IgD-negative memory B cell (primary cell): Measurements from ENCODE around the gene SLC45A2. TPM values are rescaled to one million over a fixed set of nuclear protein-coding genes. Genes with fewer than 3 reads are reported as not detected.
"Not testable (repeated sequence)": the region's sequence is repeated elsewhere in the genome, so short reads cannot be mapped to it uniquely, and the experiment has no call there.

Experiments
- H3K27ac Mint-ChIP-seq, 3 donors: one replicate each; pipeline ENCODE4 v1.8.0; 2020 to 2022; ENCODE audit warnings: mild to moderate bottlenecking in 3 of 3, mixed read lengths in 3 of 3, moderate library complexity in 1 of 3
- H3K27me3 Mint-ChIP-seq: one replicate; pipeline ENCODE4 v1.8.0; 2021; ENCODE audit warnings: mixed read lengths
- H3K36me3 Mint-ChIP-seq: one replicate; pipeline ENCODE4 v1.8.0; 2020; ENCODE audit warnings: mild to moderate bottlenecking, mixed read lengths
- H3K4me1 Mint-ChIP-seq, 3 donors: one replicate each; pipeline ENCODE4 v1.8.0; 2020 to 2022; ENCODE audit warnings: mixed read lengths in 3 of 3, mild to moderate bottlenecking in 1 of 3
- H3K4me3 Mint-ChIP-seq, 4 donors: one replicate each; pipeline ENCODE4 v1.8.0; 2020 to 2022; ENCODE audit warnings: mild to moderate bottlenecking in 4 of 4, mixed read lengths in 4 of 4, moderate library complexity in 3 of 4
- H3K9me3 Mint-ChIP-seq, 3 donors: one replicate each; pipeline ENCODE4 v1.8.0; 2020 to 2021; ENCODE audit warnings: mixed read lengths in 3 of 3, mild to moderate bottlenecking in 1 of 3
- polyA plus RNA-seq: library from polyadenylated mRNA; unstranded; fragments of 300-500 nt; fragmentation: Illumina TruSeq; gene quantifications from one replicate; pipeline ENCODE4 v1.2.3, GENCODE V29; 2021

The SLC45A2 gene
- polyA plus RNA-seq, 1 donor from 2014 or later, result not detected

- H3K36me3 Mint-ChIP-seq, result no peaks in the 10 kb centered on the region
- no peak overlapping the region for H3K4me3 Mint-ChIP-seq
Observed at GRCh38 chr5:33934176-33934575, 50.3 kb downstream of the SLC45A2 start.

DNA sequence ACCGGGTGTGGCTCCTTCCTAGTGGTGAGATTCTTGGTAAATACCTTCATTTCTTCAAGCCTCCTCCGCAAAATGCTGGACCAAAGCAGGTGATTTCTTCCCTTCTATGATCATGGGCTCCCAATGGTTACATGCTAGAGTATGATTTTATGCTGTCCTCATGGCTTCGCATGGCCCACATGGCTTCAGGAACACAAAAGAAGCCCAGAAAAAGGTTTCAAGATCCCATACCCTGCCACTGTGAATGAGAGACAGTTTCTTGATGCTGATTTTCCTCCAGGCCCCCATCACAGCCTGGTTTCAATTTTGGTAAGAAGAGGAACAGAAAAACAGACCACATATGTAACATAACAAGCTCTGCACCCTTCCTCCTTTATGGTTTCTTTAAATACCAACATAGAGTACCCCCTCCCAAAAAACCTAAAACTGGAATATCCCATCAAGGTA lies 50.7 kb downstream of the SLC45A2 start:
- H3K4me1 Mint-ChIP-seq, result peaks cover 5 to 21% (median 14%) of the 10 kb centered on the region in 3 donors
- no peaks in the 10 kb centered on the region for H3K9me3 Mint-ChIP-seq
- no peak overlapping the region for H3K4me3 Mint-ChIP-seq
- H3K27ac Mint-ChIP-seq, result peak overlapping the region in 1 of 3 donors; percentile 67
- H3K27me3 Mint-ChIP-seq, result peaks cover 20% of the 10 kb centered on the region
- no peaks in the 10 kb centered on the region for H3K36me3 Mint-ChIP-seq

More at GRCh38 chr5:33934176-33934575, 50.3 kb downstream of the SLC45A2 start:
- H3K27ac Mint-ChIP-seq, result no peak overlapping the region
- peaks cover 5 to 21% (median 14%) of the 10 kb centered on the region in 3 donors for H3K4me1 Mint-ChIP-seq
- no peaks in the 10 kb centered on the region for H3K9me3 Mint-ChIP-seq
- peaks cover 22% of the 10 kb centered on the region for H3K27me3 Mint-ChIP-seq

- Mint-ChIP-seq H3K9me3 (no peaks in the 10 kb centered on the region), H3K4me3 (no peak overlapping the region), H3K27ac (peak overlapping the region in 1 of 3 donors; percentile 25), H3K36me3 (no peaks in the 10 kb centered on the region), H3K27me3 (peaks cover 5% of the 10 kb centered on the region), H3K4me1 (peaks cover 8 to 29% (median 14%) of the 10 kb centered on the region in 3 donors)
Observed at GRCh38 chr5:33931136-33931535, 53.4 kb downstream of the SLC45A2 start.

DNA sequence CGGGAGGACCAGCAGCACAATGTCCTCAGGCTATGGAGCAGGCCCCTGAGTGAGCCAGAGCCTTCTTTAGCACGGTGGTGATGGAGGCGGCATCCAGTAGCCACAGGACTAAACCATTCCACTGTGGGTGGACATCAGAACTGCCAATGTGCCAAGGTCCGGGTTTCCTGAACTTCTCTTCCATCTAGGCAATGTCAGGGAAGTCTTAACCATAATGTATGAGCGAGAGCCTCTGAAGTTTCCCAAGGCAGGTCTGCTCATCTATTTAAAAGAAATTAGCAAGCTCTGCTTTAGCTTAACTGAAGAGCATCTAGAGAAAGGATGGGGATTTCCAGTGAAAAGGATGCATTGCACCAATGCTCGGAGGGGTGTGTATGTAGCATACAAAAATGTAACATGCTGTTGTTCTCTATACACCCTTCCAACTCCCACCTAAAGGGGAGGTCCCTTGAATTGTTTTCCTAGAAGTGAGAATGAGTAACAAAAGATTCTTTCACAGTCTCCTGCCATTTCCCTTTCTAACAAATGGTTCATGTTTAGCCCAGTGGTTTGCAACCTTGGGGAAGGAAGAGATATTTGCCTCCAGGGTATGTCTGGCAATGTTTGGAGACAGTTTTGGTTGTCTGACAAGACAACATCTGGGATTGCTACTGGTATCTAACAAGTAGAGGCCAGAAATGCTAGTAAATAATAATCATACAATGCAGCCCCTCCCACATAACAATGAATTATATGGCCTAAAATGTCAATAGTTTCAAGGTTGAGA lies 54.4 kb downstream of the SLC45A2 start:
- H3K9me3 Mint-ChIP-seq, result no peaks in the 10 kb centered on the region
- peaks cover 2% of the 10 kb centered on the region for H3K27me3 Mint-ChIP-seq
- no peak overlapping the region for H3K4me3 Mint-ChIP-seq
- peaks cover 8 to 28% (median 14%) of the 10 kb centered on the region in 3 donors for H3K4me1 Mint-ChIP-seq
- no peaks in the 10 kb centered on the region for H3K36me3 Mint-ChIP-seq
- H3K27ac Mint-ChIP-seq, result no peak overlapping the region

- Mint-ChIP-seq H3K27ac (no peak overlapping the region), H3K27me3 (peaks cover 2% of the 10 kb centered on the region), H3K36me3 (no peaks in the 10 kb centered on the region), H3K4me1 (peaks cover 0 to 13% (median 3%) of the 10 kb centered on the region in 3 donors), H3K4me3 (no peak overlapping the region), H3K9me3 (no peaks in the 10 kb centered on the region)
Observed at GRCh38 chr5:33928283-33928682, 56.2 kb downstream of the SLC45A2 start.

DNA sequence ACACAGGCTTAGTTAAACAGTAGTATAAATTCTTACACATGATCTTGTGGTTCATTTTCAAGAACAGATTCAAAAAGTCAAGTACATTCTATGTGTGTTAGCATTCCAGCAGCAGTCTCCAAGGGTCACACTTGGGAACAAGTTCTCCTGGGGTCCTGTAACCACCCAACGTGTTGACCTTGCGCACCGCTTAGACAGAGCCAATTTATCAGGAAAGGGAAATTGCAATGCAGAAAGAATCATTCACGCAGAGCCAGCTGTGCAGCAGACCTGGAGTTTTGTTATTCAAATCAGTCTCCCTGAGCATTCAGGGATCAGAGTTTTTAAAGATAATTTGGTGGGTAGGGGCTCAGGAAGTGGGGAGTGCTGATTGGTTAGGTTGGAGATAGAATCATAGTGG lies 56.8 kb downstream of the SLC45A2 start:
- H3K27ac Mint-ChIP-seq, result peak overlapping the region in 1 of 3 donors; percentile 85
- H3K4me1 Mint-ChIP-seq, result peaks cover 0 to 10% (median 3%) of the 10 kb centered on the region in 3 donors
- no peaks in the 10 kb centered on the region for H3K9me3 Mint-ChIP-seq
- peaks cover 2% of the 10 kb centered on the region for H3K27me3 Mint-ChIP-seq
- H3K36me3 Mint-ChIP-seq, result no peaks in the 10 kb centered on the region
- no peak overlapping the region for H3K4me3 Mint-ChIP-seq

DNA sequence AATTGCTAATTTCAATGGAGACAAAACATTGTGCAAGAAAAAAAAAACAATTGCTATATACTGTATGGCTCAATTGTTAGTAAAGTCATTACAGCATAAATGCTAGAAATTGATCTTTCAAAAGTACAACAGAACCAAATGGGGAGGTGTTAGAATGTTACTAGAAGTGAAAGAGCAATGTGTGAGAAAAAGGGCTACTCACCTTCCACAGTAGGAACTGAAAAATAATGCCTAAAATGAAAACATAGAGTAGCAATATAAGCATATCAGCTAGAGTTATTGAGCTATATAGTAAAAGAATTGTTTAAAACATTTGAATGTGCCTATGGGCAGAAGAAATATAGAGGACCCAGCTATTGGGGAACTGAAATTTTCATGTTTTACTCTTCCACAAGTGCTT lies 59.2 kb downstream of the SLC45A2 start:
- no peak overlapping the region for H3K4me3 Mint-ChIP-seq
- H3K9me3 Mint-ChIP-seq, result peaks cover 0 to 6% (median 0%) of the 10 kb centered on the region in 3 donors
- peaks cover 0 to 10% (median 3%) of the 10 kb centered on the region in 3 donors for H3K4me1 Mint-ChIP-seq
- H3K27ac Mint-ChIP-seq, result no peak overlapping the region
- H3K27me3 Mint-ChIP-seq, result peaks cover 9% of the 10 kb centered on the region
- H3K36me3 Mint-ChIP-seq, result no peaks in the 10 kb centered on the region

- peaks cover 10 to 32% (median 12%) of the 10 kb centered on the region in 3 donors for H3K9me3 Mint-ChIP-seq
- no peak overlapping the region for H3K4me3 Mint-ChIP-seq
- H3K27me3 Mint-ChIP-seq, result peaks cover 11% of the 10 kb centered on the region
- H3K4me1 Mint-ChIP-seq, result no peaks in the 10 kb centered on the region
- H3K36me3 Mint-ChIP-seq, result no peaks in the 10 kb centered on the region
- no peak overlapping the region for H3K27ac Mint-ChIP-seq
Observed at GRCh38 chr5:33921002-33921401, 63.5 kb downstream of the SLC45A2 start.

GRCh38 chr5:33914844-33915243 lies 69.6 kb downstream of the SLC45A2 start:
- not testable (repeated sequence) for H3K4me1 Mint-ChIP-seq, H3K27ac Mint-ChIP-seq, H3K4me3 Mint-ChIP-seq, H3K36me3 Mint-ChIP-seq, H3K27me3 Mint-ChIP-seq
- peaks cover 12 to 29% (median 17%) of the 10 kb centered on the region in 3 donors for H3K9me3 Mint-ChIP-seq

GRCh38 chr5:33906248-33906647 lies 78.2 kb downstream of the SLC45A2 start:
- H3K36me3 Mint-ChIP-seq, H3K4me1 Mint-ChIP-seq, H3K27ac Mint-ChIP-seq, H3K4me3 Mint-ChIP-seq: not testable (repeated sequence)
- peaks cover 2 to 33% (median 31%) of the 10 kb centered on the region in 3 donors for H3K9me3 Mint-ChIP-seq
- H3K27me3 Mint-ChIP-seq, result peaks cover 15% of the 10 kb centered on the region

DNA sequence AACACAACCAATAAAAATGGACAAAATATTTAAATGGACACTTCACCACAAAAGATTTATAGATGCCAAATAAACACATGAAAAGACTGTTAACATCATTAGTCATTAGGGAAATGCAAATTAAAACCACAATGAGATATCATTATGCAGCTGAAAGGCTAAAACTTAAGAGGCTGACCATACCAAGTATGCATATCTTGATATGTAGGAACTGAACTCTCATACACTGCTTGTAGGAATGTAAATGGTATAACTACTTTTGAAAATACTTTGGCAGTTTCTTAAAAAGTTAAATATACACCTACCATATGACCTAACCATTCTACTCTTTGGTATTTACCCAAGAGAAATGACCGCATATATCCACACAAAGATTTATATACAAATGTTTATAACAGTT lies 79.1 kb downstream of the SLC45A2 start:
- Mint-ChIP-seq H3K27ac (no peak overlapping the region), H3K4me3 (no peak overlapping the region), H3K4me1 (no peaks in the 10 kb centered on the region), H3K9me3 (peaks cover 2 to 34% (median 32%) of the 10 kb centered on the region in 3 donors), H3K27me3 (peaks cover 15% of the 10 kb centered on the region), H3K36me3 (peaks cover 2% of the 10 kb centered on the region)

DNA sequence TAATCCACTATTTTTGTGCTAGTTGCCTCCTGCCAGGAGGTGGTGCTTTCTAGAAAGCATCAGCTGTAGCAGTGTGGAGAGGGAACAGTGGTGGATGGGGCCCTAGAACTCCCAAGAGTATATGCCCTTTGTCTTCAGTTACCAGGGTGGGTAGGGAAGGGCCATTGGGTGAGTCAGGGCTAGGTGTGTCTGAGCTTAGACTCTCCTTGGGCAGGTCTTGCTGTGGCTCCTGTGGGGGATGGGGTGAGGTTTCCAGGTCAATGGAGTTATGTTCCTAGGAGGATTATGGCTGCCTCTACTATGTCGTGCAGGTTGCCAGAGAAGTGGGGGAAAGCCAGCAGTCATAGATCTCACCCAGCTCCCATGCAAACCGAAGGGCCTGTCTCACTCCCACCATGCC lies 81.4 kb downstream of the SLC45A2 start:
- peaks cover 2% of the 10 kb centered on the region for H3K27me3 Mint-ChIP-seq
- H3K36me3 Mint-ChIP-seq, result peaks cover 2% of the 10 kb centered on the region
- H3K27ac Mint-ChIP-seq, result no peak overlapping the region
- no peaks in the 10 kb centered on the region for H3K4me1 Mint-ChIP-seq
- no peak overlapping the region for H3K4me3 Mint-ChIP-seq
- peaks cover 4 to 28% (median 25%) of the 10 kb centered on the region in 3 donors for H3K9me3 Mint-ChIP-seq

GRCh38 chr5:33901156-33901555 lies 83.3 kb downstream of the SLC45A2 start:
- Mint-ChIP-seq H3K4me1 (no peaks in the 10 kb centered on the region), H3K36me3 (no peaks in the 10 kb centered on the region), H3K27me3 (peaks cover 10% of the 10 kb centered on the region), H3K9me3 (peaks cover 2 to 18% (median 15%) of the 10 kb centered on the region in 3 donors), H3K27ac (peak overlapping the region in 1 of 3 donors; percentile 59), H3K4me3 (no peak overlapping the region)
